Transverse colon (tissue), 4 donors: ENCODE data around the gene CCDC181.

Source experiments
- POLR2A ChIP-seq: fragments of 450-650 bp; IDR thresholded peaks from one replicate; pipeline ENCODE4 v1.6.1; 2016; ENCODE audit warnings: antibody characterized with exemption, mild to moderate bottlenecking, moderate library complexity
- POLR2AphosphoS5 ChIP-seq, 3 donors: sonication (generic); formaldehyde crosslinking; IDR thresholded peaks; one replicate each; pipeline ENCODE4 v1.6.1; 2016; ENCODE audit warnings: antibody characterized with exemption in 3 of 3
- TF ChIP-seq, protein P1 (sequence below), 5 experiments: fragments of 200-600 bp in 3 of 5; fragments of 450-650 bp in 2 of 5; sonication (generic) in 3 of 5; IDR thresholded peaks; 1 replicate in 2 of 5; 2 replicates in 3 of 5; pipeline ENCODE4 v1.5.1; 2016 to 2017; ENCODE audit warnings: antibody characterized with exemption in 5 of 5, inconsistent platforms in 3 of 5, mild to moderate bottlenecking in 2 of 5, moderate library complexity in 1 of 5

DNA sequence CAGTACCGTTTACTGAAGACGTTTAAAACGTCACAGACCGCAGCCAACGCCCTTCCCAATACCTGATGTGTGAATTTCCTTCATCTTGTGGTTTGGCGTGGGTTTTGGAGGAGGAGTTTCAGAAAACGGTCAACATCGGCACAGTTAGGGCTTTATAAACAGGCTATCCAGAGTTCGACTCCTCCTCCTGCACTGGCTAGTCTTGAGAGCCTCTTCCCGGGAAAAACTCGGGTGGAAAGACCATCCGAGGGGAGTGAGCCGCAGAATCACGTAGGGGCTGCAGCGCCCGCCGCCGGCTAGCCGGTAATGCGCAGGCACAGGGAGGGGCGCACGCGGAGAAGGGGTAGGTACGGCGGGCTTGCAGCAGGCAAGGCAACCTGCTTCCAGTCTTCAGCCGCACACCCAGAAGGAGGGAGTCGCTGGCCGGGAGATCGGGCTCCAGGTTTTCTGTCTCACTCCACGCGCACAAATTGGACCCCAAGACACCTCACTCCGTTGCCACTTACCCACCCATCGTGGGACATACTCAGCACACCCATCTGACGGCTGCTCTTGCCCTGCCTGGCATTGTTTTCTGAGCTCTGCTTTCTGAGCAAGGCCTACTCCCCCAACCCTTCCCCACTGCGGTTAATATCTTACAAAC, 33.0 kb upstream of the CCDC181 start:
- TF ChIP-seq, protein P1, sequence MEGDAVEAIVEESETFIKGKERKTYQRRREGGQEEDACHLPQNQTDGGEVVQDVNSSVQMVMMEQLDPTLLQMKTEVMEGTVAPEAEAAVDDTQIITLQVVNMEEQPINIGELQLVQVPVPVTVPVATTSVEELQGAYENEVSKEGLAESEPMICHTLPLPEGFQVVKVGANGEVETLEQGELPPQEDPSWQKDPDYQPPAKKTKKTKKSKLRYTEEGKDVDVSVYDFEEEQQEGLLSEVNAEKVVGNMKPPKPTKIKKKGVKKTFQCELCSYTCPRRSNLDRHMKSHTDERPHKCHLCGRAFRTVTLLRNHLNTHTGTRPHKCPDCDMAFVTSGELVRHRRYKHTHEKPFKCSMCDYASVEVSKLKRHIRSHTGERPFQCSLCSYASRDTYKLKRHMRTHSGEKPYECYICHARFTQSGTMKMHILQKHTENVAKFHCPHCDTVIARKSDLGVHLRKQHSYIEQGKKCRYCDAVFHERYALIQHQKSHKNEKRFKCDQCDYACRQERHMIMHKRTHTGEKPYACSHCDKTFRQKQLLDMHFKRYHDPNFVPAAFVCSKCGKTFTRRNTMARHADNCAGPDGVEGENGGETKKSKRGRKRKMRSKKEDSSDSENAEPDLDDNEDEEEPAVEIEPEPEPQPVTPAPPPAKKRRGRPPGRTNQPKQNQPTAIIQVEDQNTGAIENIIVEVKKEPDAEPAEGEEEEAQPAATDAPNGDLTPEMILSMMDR (IDR thresholded peaks at IDR 0.05) = no peak
- TF ChIP-seq POLR2AphosphoS5 (IDR thresholded peaks at IDR 0.05) = no peak
- TF ChIP-seq POLR2A = no peak
